Coronary artery (tissue), 2 donors: Measurements from ENCODE around the gene NOMO2.
"Not testable (repeated sequence)": the region's sequence is repeated elsewhere in the genome, so short reads cannot be mapped to it uniquely, and the experiment has no call there.

Experiments
- DNase-seq: peaks from one replicate; pipeline ENCODE4 v3.0.0-alpha.2; 2017; ENCODE audit warnings: low spot score
- H3K27ac ChIP-seq, 2 donors: fragments of 200-600 bp; sonication (generic); one replicate each; pipeline ENCODE4 v1.5.1; 2016 to 2019
- H3K4me3 ChIP-seq: fragments of 200-600 bp; sonication (generic); 2 replicates; pipeline ENCODE4 v1.5.1; 2016; ENCODE audit warnings: mild to moderate bottlenecking, moderate library complexity

The NOMO2 gene

GRCh38 chr16:18535519-18536168 lies 26.3 kb downstream of the NOMO2 start:
- H3K4me3 ChIP-seq, DNase-seq: not testable (repeated sequence)
- H3K27ac ChIP-seq = peak overlapping the region in 1 of 2 donors; percentile 28

GRCh38 chr16:18534308-18534707 lies 27.6 kb downstream of the NOMO2 start:
- not testable (repeated sequence) for H3K4me3 ChIP-seq, DNase-seq, H3K27ac ChIP-seq

GRCh38 chr16:18531323-18531722 lies 30.6 kb downstream of the NOMO2 start:
- not testable (repeated sequence) for H3K27ac ChIP-seq, DNase-seq, H3K4me3 ChIP-seq

- not testable (repeated sequence) for H3K27ac ChIP-seq
These were observed 31.6 kb downstream of the NOMO2 start for GRCh38 chr16:18530329-18530728.

GRCh38 chr16:18526547-18526946 lies 35.4 kb downstream of the NOMO2 start:
- not testable (repeated sequence) for DNase-seq, H3K27ac ChIP-seq, H3K4me3 ChIP-seq

More at GRCh38 chr16:18530329-18530728, 31.6 kb downstream of the NOMO2 start:
- DNase-seq, H3K4me3 ChIP-seq: not testable (repeated sequence)

GRCh38 chr16:18525882-18526482 lies 35.9 kb downstream of the NOMO2 start:
- H3K27ac ChIP-seq, DNase-seq, H3K4me3 ChIP-seq: not testable (repeated sequence)

- not testable (repeated sequence) for H3K4me3 ChIP-seq, H3K27ac ChIP-seq, DNase-seq
These were observed 39.3 kb downstream of the NOMO2 start for GRCh38 chr16:18522637-18523036.

GRCh38 chr16:18521445-18522181 lies 40.3 kb downstream of the NOMO2 start:
- H3K4me3 ChIP-seq, H3K27ac ChIP-seq, DNase-seq: not testable (repeated sequence)

GRCh38 chr16:18518536-18519283 lies 43.2 kb downstream of the NOMO2 start:
- not testable (repeated sequence) for DNase-seq, H3K4me3 ChIP-seq, H3K27ac ChIP-seq

GRCh38 chr16:18498430-18498829 lies 63.5 kb downstream of the NOMO2 start:
- not testable (repeated sequence) for DNase-seq, H3K4me3 ChIP-seq, H3K27ac ChIP-seq

- not testable (repeated sequence) for H3K4me3 ChIP-seq, H3K27ac ChIP-seq
These were observed 64.9 kb downstream of the NOMO2 start for GRCh38 chr16:18497032-18497431.

GRCh38 chr16:18492118-18492897 lies 69.6 kb downstream of the NOMO2 start:
- H3K27ac ChIP-seq, H3K4me3 ChIP-seq, DNase-seq: not testable (repeated sequence)

More at GRCh38 chr16:18497032-18497431, 64.9 kb downstream of the NOMO2 start:
- DNase-seq = not testable (repeated sequence)

GRCh38 chr16:18436025-18436424 lies 125.9 kb downstream of the NOMO2 start:
- not testable (repeated sequence) for H3K27ac ChIP-seq, DNase-seq, H3K4me3 ChIP-seq

GRCh38 chr16:18415827-18416226 lies 146.1 kb downstream of the NOMO2 start:
- not testable (repeated sequence) for H3K4me3 ChIP-seq, H3K27ac ChIP-seq, DNase-seq

GRCh38 chr16:18409532-18410293 lies 152.2 kb downstream of the NOMO2 start:
- H3K4me3 ChIP-seq = not testable (repeated sequence)

GRCh38 chr16:18401851-18402657 lies 159.8 kb downstream of the NOMO2 start:
- H3K27ac ChIP-seq, H3K4me3 ChIP-seq: not testable (repeated sequence)

More at GRCh38 chr16:18409532-18410293, 152.2 kb downstream of the NOMO2 start:
- DNase-seq, H3K27ac ChIP-seq: not testable (repeated sequence)

GRCh38 chr16:18401159-18401558 lies 160.7 kb downstream of the NOMO2 start:
- H3K4me3 ChIP-seq = peak overlapping the region; percentile 70
- H3K27ac ChIP-seq = peak overlapping the region in 1 of 2 donors; percentile 83
- DNase-seq = not testable (repeated sequence)

More at GRCh38 chr16:18401851-18402657, 159.8 kb downstream of the NOMO2 start:
- not testable (repeated sequence) for DNase-seq
